GM12801 (cell line): ENCODE measurements around the gene RALGAPB.

Source experiments
- CTCF ChIP-seq: IDR thresholded peaks from one replicate; pipeline ENCODE4 v1.5.1; 2011; ENCODE audit warnings: control low read depth; ENCODE audit not compliant: insufficient read length; ENCODE audit errors: extremely low read depth

The RALGAPB gene

GRCh38 chr20:38441916-38442315 lies 30.7 kb upstream of the RALGAPB start:
- no peak for TF ChIP-seq CTCF

GRCh38 chr20:38445381-38445796 lies 27.3 kb upstream of the RALGAPB start:
- TF ChIP-seq CTCF = no peak

- TF ChIP-seq CTCF = no peak
Observed at GRCh38 chr20:38445901-38446425, 26.7 kb upstream of the RALGAPB start.

GRCh38 chr20:38446441-38447209 lies 26.0 kb upstream of the RALGAPB start:
- TF ChIP-seq CTCF = no peak

- no peak for TF ChIP-seq CTCF
Observed at GRCh38 chr20:38447251-38447661, 25.4 kb upstream of the RALGAPB start.

- TF ChIP-seq CTCF = no peak
Observed at GRCh38 chr20:38447931-38448675, 24.5 kb upstream of the RALGAPB start.

GRCh38 chr20:38449046-38449445 lies 23.6 kb upstream of the RALGAPB start:
- TF ChIP-seq CTCF = no peak
